GM12864 (cell line): ENCODE measurements around the gene MZT2B.
A peak's percentile ranks its signal among the peaks of the same experiment; 100 is the strongest.
"Not testable (repeated sequence)": the region's sequence is repeated elsewhere in the genome, so short reads cannot be mapped to it uniquely, and the experiment has no call there.

Experiments used
- DNase-seq: peaks from one replicate; pipeline ENCODE4 v3.0.0-alpha.2; 2011; ENCODE audit warnings: low read depth
- H3K4me3 ChIP-seq: 2 replicates; pipeline ENCODE4 v1.5.1; 2011; ENCODE audit warnings: mild to moderate bottlenecking, low read depth, low read length, control low read depth
- TF ChIP-seq, protein P1 (sequence below): IDR thresholded peaks from 2 replicates; pipeline ENCODE4 v1.5.1; 2011; ENCODE audit warnings: low read depth, mild to moderate bottlenecking, moderate library complexity, low read length, control low read depth, inconsistent platforms; ENCODE audit errors: missing control alignments

Gene MZT2B

DNA sequence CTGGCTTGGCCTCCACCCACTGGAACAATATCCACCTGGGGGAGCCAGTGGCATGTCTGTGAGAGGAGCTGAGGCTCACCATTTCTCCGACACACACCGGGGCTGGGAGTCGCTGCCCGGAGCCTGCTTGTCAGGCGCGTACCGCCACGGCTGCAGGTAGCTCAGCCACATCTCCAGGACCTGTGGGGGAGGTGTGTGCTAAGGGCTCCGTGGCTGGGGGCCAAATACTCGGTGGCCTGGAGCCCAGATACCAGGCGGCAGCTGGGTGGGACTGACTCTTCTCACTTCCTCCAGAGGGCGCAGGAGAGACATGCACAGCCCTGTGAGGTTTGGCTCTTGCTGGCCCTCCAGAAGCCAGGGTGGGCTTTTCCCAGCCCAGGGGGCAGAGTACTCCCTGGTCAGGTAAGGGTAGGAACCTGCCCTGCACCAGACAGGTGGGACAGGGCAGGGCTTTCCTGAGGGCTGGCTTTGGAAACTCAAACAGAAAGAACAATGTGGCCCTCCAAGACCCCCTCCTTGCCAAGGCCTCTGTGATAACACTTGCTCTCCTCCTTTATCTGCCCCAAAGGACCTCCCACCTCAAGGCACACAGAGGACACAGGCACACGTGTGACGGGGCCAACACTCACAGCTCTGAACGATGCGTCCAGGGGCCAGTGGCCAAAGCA lies 26.0 kb upstream of the MZT2B start:
- DNase-seq, H3K4me3 ChIP-seq: not testable (repeated sequence)
- TF ChIP-seq, protein P1, sequence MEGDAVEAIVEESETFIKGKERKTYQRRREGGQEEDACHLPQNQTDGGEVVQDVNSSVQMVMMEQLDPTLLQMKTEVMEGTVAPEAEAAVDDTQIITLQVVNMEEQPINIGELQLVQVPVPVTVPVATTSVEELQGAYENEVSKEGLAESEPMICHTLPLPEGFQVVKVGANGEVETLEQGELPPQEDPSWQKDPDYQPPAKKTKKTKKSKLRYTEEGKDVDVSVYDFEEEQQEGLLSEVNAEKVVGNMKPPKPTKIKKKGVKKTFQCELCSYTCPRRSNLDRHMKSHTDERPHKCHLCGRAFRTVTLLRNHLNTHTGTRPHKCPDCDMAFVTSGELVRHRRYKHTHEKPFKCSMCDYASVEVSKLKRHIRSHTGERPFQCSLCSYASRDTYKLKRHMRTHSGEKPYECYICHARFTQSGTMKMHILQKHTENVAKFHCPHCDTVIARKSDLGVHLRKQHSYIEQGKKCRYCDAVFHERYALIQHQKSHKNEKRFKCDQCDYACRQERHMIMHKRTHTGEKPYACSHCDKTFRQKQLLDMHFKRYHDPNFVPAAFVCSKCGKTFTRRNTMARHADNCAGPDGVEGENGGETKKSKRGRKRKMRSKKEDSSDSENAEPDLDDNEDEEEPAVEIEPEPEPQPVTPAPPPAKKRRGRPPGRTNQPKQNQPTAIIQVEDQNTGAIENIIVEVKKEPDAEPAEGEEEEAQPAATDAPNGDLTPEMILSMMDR = peak; percentile 76

DNA sequence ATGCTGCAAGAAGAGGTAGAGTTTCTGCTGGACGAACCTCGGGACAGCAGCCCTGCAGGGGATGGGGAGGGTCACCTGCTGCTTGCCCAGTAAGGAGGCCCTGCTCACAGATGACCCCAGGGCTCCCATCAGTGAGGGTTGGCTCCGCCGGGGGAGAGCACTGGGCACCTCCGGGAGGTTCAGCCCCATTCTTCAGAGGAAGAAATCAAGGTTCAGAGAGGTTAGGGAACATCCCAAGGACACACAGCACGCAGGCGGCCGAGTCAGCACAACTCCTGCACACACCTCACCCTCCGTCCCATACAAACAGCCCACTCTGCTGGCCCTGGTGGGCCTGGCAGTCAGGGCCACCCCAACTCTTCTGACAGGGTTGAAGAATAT lies 25.4 kb upstream of the MZT2B start:
- no peak for DNase-seq
- TF ChIP-seq, protein P1 = no peak
- no peak overlapping the region for H3K4me3 ChIP-seq

GRCh38 chr2:130157354-130157753 lies 24.7 kb upstream of the MZT2B start:
- H3K4me3 ChIP-seq, DNase-seq: not testable (repeated sequence)

DNA sequence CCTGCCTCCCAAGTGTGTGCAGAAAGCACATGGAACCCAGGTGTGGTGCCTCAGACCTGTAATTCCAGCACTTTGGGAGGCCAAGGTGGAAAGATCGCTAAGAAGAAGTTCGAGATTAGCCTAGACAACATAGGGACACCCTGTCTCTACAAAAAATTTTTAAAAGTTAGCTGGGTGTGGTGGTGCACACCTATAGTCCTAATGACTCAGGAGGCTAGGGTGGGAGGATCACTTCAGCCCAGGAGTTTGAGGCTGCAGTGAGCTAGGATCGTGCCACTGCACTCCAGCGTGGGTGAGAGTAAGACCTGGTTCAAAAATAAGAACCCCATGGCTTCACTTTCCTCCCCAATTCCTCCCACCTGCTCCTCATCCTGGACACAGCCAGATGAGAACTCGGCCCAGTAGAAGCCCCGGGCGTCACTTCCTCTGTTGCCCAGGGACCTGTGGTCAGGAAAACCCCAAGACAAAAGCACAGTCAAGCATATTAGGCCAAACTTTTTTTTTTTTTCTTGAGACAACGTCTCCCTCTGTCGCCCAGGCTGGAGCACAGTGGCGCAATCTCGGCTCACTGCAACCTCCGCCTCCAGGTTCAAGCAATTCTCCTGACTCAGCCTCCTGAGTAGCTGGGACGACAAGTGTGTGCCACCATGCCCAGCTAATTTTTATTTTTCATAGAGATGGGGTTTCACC lies 24.1 kb upstream of the MZT2B start:
- DNase-seq = peak; percentile 50
- H3K4me3 ChIP-seq = not testable (repeated sequence)

DNA sequence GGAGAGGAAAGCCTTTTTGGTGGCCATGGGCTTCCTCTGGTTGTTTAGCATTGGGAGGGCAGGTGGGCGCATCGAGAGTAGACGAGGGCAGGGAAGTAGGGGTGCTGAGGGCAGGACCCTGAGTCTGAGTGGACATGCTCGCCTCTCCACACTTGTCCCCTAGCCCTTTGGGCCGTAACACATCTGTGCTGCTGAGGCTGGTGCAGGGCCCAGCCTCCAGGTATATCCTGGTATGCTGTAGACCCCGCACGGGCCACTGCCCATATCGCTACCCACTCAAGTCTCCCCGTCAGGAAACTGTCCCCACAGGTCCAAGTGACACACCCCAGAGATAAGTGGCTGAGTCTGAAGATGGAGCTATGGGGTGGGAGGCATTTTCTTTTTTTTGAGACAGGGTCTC lies 23.4 kb upstream of the MZT2B start:
- no peak overlapping the region for H3K4me3 ChIP-seq
- DNase-seq = no peak
- TF ChIP-seq, protein P1 = no peak

DNA sequence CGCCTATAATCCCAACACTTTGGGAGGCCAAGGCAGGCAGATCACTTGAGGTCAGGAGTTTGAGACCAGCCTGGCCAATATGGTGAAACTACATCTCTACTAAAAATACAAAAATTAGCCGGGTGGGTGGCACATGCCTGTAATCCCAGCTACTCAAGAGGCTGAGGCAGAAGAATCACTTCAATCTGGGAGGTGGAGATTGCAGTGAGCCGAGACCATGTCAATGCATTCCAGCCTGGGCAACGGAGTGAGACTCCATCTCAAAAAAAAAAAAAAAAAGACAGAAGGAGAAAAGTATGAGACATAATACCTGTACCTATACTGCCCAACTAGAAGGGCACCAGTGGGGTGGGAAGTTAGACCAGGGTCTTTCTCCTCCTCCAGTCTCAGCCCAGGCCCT lies 22.7 kb upstream of the MZT2B start:
- DNase-seq = not testable (repeated sequence)

GRCh38 chr2:130160131-130160530 lies 21.9 kb upstream of the MZT2B start:
- no peak overlapping the region for H3K4me3 ChIP-seq
- TF ChIP-seq, protein P1 = no peak
- DNase-seq = no peak

More for the DNA sequence above, 22.7 kb upstream of the MZT2B start:
- H3K4me3 ChIP-seq = not testable (repeated sequence)

GRCh38 chr2:130160838-130161705 lies 21.0 kb upstream of the MZT2B start:
- not testable (repeated sequence) for H3K4me3 ChIP-seq, DNase-seq

DNA sequence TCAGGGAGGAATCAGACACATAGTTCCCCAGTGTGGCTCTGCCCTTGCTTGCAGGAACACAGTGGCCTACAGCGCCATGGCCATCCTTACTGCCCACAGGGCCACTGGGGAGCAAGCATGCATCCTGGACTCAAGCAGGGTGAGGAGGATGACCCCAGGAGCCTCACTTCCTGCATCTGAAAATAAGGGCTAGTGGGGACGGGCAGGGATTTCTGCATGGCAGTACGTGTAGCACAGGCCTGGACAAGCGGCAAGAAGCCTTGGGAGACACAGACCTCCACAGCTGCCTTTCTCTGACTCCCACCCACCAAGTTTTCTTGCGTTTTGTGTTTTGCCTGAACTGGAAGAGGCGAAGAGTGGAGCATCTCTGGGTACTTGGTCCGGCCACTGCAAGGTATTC lies 19.6 kb upstream of the MZT2B start:
- not testable (repeated sequence) for DNase-seq, H3K4me3 ChIP-seq
